Stimulated activated naive B cell treated with anti-CD40 and anti-IgM and Interleukin-4, amounts not matched to agents 10 μg/mL and 1 μg/mL and 100 μg/mL, for 72 hours (primary cell): ENCODE data around the gene ARHGAP19.
"Not testable (repeated sequence)": the region's sequence is repeated elsewhere in the genome, so short reads cannot be mapped to it uniquely, and the experiment has no call there.

Source experiments
- ATAC-seq, 2 donors: fragments of 150-1000 bp; cut with Tn5 transposase; replicated peaks; 2 replicates each; pipeline ENCODE4 v1.10.0; 2021; ENCODE audit warnings: moderate library complexity in 1 of 2
- DNase-seq: peaks from one replicate; pipeline ENCODE4 v3.0.0; 2021
- H3K27ac Mint-ChIP-seq: one replicate; pipeline ENCODE4 v1.8.0; 2022; ENCODE audit warnings: mild to moderate bottlenecking, mixed read lengths
- H3K27me3 Mint-ChIP-seq, 2 donors: one replicate each; pipeline ENCODE4 v1.8.0; 2022; ENCODE audit warnings: mixed read lengths in 2 of 2
- H3K36me3 Mint-ChIP-seq, 2 donors: one replicate each; pipeline ENCODE4 v1.8.0; 2022; ENCODE audit warnings: mixed read lengths in 2 of 2, mild to moderate bottlenecking in 1 of 2
- H3K4me1 Mint-ChIP-seq, 2 donors: one replicate each; pipeline ENCODE4 v1.8.0; 2022; ENCODE audit warnings: mixed read lengths in 2 of 2, mild to moderate bottlenecking in 1 of 2
- H3K4me3 Mint-ChIP-seq, 2 donors: one replicate each; pipeline ENCODE4 v1.8.0; 2022; ENCODE audit warnings: mild to moderate bottlenecking in 2 of 2, mixed read lengths in 2 of 2, moderate library complexity in 1 of 2
- H3K9me3 Mint-ChIP-seq, 2 donors: one replicate each; pipeline ENCODE4 v1.8.0; 2022; ENCODE audit warnings: mixed read lengths in 2 of 2, mild to moderate bottlenecking in 1 of 2

The ARHGAP19 gene

DNA sequence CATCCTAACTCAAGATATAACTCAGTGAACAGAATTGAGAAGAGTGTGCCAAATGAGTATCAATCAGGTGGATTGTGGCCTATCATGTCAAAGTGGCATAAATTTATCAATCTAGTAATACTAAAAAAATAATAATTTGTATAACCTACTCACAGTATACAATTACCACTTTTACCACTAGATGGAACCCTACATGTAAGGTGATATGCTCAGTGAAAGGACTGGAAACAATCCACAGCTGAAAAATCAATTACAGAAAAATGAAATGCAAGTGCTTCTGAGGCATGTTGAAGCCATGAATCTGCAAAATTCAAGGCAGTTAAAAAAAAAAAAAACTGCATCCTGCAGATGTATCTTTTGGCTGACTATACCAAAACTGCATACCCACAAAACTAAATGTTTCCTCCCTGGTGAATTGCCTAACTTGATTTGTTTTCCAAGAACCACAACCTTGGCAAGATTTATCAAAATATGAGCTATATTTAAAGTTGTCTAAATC is 13.9 kb downstream of the ARHGAP19 start:
- H3K4me1 Mint-ChIP-seq: peaks cover 0 to 5% of the 10 kb centered on the region in 2 donors
- DNase-seq: no peak
- no peaks in the 10 kb centered on the region for H3K36me3 Mint-ChIP-seq
- H3K9me3 Mint-ChIP-seq: no peaks in the 10 kb centered on the region
- no peak overlapping the region for H3K27ac Mint-ChIP-seq
- peak; percentile 75 to 79 for ATAC-seq
- no peak overlapping the region for H3K4me3 Mint-ChIP-seq
- H3K27me3 Mint-ChIP-seq: no peaks in the 10 kb centered on the region

DNA sequence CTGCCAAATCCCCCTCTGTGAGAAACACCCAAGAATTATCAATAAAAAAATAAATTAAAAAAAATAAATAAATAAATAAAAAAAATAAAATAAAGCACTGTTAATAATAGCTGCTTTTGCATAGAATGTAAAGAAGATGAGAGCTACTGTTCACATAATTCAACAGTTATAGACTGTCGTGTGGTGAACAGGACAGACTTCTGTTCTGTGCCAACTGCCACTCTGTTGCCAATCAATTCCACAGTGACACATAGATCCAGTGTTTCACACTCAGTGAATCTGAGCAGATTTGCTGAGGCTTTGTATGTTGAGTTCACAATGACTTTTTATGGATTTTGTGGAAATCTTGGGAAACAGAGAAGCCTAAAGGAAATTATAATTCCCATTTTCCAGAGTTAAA is 14.9 kb downstream of the ARHGAP19 start:
- H3K27me3 Mint-ChIP-seq: no peaks in the 10 kb centered on the region
- DNase-seq (no peak), ATAC-seq (no peak)
- H3K27ac Mint-ChIP-seq: no peak overlapping the region
- no peak overlapping the region for H3K4me3 Mint-ChIP-seq
- H3K4me1 Mint-ChIP-seq: peaks cover 0 to 3% of the 10 kb centered on the region in 2 donors
- no peaks in the 10 kb centered on the region for H3K36me3 Mint-ChIP-seq
- H3K9me3 Mint-ChIP-seq: no peaks in the 10 kb centered on the region

DNA sequence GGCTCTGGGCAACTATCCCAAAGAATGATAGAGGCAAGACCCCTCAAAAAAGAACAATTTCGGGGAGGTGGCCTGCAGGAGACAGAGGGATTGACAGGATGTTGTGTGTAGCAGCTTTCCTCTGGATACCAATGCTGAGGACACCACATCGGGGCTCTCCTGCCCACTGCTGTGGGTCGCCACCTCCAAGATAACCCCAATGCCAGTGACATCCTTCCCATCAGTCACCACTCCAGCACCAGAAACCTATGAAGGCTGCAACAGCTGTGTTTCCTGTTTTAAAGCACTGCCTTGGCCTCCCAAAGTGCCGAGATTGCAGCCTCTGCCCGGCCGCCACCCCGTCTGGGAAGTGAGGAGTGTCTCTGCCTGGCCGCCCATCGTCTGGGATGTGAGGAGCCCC is 17.6 kb downstream of the ARHGAP19 start:
- Mint-ChIP-seq H3K4me1 (no peaks in the 10 kb centered on the region), H3K9me3 (peaks cover 0 to 1% of the 10 kb centered on the region in 2 donors), H3K27me3 (no peaks in the 10 kb centered on the region), H3K36me3 (no peaks in the 10 kb centered on the region), H3K4me3 (no peak overlapping the region), H3K27ac (no peak overlapping the region)
- ATAC-seq (no peak), DNase-seq (no peak)

DNA sequence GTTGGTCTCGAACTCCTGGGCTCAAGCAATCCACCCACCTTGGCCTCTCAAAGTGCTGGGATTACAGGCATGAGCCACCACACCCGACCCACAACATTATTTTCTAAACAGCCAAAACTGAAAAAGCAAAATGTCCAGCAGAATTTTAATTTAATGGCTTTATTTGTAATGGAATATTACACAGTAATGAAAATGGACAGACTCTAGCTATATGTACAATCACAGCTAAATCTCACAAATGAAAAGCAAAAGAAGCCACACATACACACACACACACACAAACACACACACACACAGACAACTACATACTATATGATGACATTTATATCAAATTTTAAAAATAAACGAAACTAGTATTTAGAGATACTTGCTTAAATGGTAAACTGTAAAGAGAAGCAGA is 18.7 kb downstream of the ARHGAP19 start:
- H3K27ac Mint-ChIP-seq: no peak overlapping the region
- DNase-seq: no peak
- H3K4me3 Mint-ChIP-seq: no peak overlapping the region
- ATAC-seq: no peak
- peaks cover 0 to 1% of the 10 kb centered on the region in 2 donors for H3K9me3 Mint-ChIP-seq
- H3K36me3 Mint-ChIP-seq: no peaks in the 10 kb centered on the region
- no peaks in the 10 kb centered on the region for H3K27me3 Mint-ChIP-seq
- H3K4me1 Mint-ChIP-seq: no peaks in the 10 kb centered on the region

DNA sequence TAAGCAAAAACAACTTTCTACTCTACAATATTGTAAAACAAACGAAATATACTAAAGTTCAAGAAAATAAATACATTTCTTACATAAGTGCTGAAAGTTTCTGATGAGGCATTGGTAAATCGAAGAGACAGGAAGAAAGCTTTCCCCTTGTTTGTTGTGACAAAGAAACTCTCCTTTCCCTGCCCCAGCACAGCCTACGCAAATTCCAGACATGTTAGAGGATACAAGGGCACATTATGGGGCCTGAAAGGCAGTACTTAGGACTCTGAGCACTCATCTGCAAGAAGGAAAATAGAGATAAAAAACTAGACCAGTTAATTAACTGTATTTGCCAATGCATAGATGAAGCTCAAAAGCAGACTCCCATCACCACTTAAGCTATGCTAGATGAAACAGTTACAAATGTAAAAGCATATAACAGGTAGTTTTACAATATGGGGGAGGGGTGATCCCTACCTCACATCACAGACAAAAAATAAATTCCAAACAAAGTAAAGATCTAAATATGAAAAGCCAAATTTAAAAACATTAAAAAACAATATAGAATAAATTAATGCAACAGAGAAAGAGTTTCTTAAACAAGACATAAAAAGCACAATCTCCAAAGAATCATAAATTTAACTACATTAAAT is 21.8 kb downstream of the ARHGAP19 start:
- H3K27me3 Mint-ChIP-seq: no peaks in the 10 kb centered on the region
- peaks cover 17 to 28% of the 10 kb centered on the region in 2 donors for H3K36me3 Mint-ChIP-seq
- peaks cover 0 to 5% of the 10 kb centered on the region in 2 donors for H3K4me1 Mint-ChIP-seq
- no peak for DNase-seq
- ATAC-seq: no peak
- no peak overlapping the region for H3K4me3 Mint-ChIP-seq
- no peak overlapping the region for H3K27ac Mint-ChIP-seq
- peaks cover 10 to 12% of the 10 kb centered on the region in 2 donors for H3K9me3 Mint-ChIP-seq

DNA sequence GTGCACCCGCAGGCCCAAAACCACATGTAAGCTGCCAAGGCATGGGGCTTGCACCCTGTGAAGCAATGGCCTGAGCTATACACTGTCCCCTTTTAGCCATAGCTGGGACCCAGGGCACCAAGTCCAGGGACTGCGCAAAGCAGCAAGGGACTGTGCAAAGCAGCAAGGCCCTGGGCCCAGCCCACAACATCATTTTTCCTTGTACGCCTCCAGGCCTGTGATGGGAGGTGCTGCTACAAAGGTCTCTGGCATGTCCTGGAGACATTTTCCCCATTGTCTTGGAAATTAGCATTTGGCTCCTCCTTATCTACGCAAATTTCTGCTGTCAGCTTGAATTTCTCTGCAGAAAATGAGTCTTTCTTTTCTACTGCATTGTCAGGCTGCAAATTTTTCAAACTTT is 24.8 kb downstream of the ARHGAP19 start:
- peaks cover 10 to 12% of the 10 kb centered on the region in 2 donors for H3K9me3 Mint-ChIP-seq
- H3K4me3 Mint-ChIP-seq: no peak overlapping the region
- no peak for ATAC-seq
- no peak for DNase-seq
- H3K36me3 Mint-ChIP-seq: peaks cover 24 to 42% of the 10 kb centered on the region in 2 donors
- peaks cover 0 to 5% of the 10 kb centered on the region in 2 donors for H3K4me1 Mint-ChIP-seq
- no peaks in the 10 kb centered on the region for H3K27me3 Mint-ChIP-seq
- H3K27ac Mint-ChIP-seq: no peak overlapping the region

DNA sequence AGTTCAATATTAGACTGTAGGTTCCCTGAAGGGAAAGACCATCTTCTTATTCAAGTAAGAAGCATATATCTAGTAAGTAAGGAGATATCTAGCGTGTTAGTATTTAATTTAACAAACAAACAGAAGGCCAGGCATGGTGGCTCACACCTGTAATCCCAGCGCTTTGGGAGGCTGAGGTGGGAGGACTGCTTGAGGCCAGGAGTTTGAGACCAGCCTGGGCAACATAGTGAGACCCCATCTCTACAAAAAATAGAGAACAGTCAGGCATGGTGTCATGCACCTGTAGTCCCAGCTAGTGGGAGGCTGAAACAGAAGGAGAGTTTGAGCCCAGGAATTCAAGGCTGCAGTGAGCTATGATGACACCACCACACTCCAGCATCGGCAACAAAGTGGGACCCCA is 27.3 kb downstream of the ARHGAP19 start:
- Mint-ChIP-seq H3K9me3 (peaks cover 9 to 12% of the 10 kb centered on the region in 2 donors), H3K36me3 (peaks cover 24 to 42% of the 10 kb centered on the region in 2 donors)
- ATAC-seq, H3K27me3 Mint-ChIP-seq, H3K4me3 Mint-ChIP-seq, DNase-seq, H3K27ac Mint-ChIP-seq, H3K4me1 Mint-ChIP-seq: not testable (repeated sequence)

DNA sequence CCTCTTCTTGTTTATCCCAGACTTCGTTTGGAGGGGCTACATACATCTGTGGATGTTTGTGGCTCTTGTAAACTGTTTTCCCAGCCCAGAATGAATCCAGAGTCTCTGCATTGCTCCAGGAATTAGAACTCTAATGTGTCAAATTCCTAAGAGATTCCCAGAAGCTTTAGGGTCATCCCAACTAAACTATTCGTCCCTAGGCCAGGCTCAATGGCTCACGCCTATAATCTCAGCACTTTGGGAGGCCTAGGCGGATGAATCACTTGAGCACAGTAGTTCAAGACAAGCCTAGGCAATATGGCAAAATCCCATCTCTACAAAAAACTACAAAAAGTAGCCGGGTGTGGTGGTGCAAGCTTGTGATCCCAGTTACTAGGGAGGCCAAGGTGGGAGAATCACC is 28.5 kb downstream of the ARHGAP19 start:
- DNase-seq (no peak), ATAC-seq (no peak)
- H3K27ac Mint-ChIP-seq: no peak overlapping the region
- H3K27me3 Mint-ChIP-seq: no peaks in the 10 kb centered on the region
- peaks cover 0 to 7% of the 10 kb centered on the region in 2 donors for H3K4me1 Mint-ChIP-seq
- H3K4me3 Mint-ChIP-seq: no peak overlapping the region
- H3K9me3 Mint-ChIP-seq: peaks cover 9 to 12% of the 10 kb centered on the region in 2 donors
- peaks cover 28 to 46% of the 10 kb centered on the region in 2 donors for H3K36me3 Mint-ChIP-seq

DNA sequence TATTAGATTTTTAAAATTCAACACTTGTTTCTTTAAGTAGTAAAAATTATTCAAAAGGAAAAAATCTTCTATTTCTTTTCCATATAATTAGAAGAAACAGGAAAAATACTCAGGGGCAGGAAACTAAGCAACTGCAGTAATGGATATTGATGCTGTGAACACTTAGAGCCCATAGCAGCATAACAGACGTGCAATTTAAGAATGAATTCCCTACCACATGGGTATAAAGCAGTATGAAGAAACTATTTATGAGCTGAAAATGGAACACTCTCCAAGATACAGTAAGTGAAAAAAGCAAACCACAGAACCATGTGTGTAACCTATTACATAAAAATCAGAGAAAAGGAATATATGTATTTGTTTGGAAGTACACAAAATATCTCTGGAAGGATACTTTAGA is 30.8 kb downstream of the ARHGAP19 start:
- no peak overlapping the region for H3K4me3 Mint-ChIP-seq
- no peak overlapping the region for H3K27ac Mint-ChIP-seq
- no peak for ATAC-seq
- DNase-seq: no peak
- peaks cover 0 to 2% of the 10 kb centered on the region in 2 donors for H3K4me1 Mint-ChIP-seq
- H3K27me3 Mint-ChIP-seq: no peaks in the 10 kb centered on the region
- peaks cover 21 to 33% of the 10 kb centered on the region in 2 donors for H3K36me3 Mint-ChIP-seq
- H3K9me3 Mint-ChIP-seq: peaks cover 5 to 6% of the 10 kb centered on the region in 2 donors

DNA sequence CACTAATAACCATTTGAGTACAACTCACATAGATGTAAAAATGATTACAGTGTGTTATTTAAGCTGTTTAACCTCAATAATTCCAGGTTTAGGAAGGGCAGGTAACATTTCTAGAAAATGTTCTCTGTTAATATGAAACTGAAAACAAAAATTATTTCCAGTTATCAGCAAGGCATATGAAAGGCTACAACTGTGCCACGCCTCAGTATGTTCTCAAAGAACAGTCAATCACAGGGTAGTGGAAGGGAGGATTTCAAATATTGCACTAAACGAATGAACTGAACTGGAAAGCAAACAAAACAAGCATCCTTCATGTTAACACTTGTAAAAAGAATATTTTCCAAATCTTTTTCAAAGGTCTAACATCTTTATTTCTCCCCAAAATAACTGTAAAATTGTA is 31.3 kb downstream of the ARHGAP19 start:
- DNase-seq: no peak
- Mint-ChIP-seq H3K36me3 (peaks cover 18 to 28% of the 10 kb centered on the region in 2 donors), H3K4me3 (no peak overlapping the region), H3K9me3 (peaks cover under 1 to 2% of the 10 kb centered on the region in 2 donors), H3K4me1 (peaks cover 2% of the 10 kb centered on the region in 2 donors), H3K27ac (no peak overlapping the region), H3K27me3 (no peaks in the 10 kb centered on the region)
- no peak for ATAC-seq

DNA sequence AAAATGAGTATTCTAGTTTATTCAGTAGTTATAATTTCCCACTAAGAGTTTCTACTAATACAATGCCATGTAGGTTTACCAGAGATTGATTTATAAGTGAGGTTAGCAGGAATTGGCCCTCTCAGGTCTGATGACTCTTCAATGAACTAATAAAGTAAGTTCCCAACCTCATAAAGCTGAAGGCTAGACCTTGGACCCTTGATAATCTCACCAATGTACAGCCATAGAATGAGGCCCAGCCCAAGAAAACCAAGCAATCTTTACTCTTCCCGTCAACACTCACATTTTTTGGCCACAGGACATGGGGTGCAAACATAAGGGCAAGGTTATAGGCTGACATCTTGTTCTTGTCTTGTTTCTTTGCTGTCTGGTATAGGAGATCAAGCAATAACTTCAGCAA is 33.3 kb downstream of the ARHGAP19 start:
- Mint-ChIP-seq H3K4me1 (peaks cover 5 to 18% of the 10 kb centered on the region in 2 donors), H3K4me3 (no peak overlapping the region), H3K36me3 (peaks cover 24 to 29% of the 10 kb centered on the region in 2 donors), H3K27me3 (no peaks in the 10 kb centered on the region), H3K9me3 (no peaks in the 10 kb centered on the region), H3K27ac (no peak overlapping the region)
- DNase-seq (no peak), ATAC-seq (no peak)

DNA sequence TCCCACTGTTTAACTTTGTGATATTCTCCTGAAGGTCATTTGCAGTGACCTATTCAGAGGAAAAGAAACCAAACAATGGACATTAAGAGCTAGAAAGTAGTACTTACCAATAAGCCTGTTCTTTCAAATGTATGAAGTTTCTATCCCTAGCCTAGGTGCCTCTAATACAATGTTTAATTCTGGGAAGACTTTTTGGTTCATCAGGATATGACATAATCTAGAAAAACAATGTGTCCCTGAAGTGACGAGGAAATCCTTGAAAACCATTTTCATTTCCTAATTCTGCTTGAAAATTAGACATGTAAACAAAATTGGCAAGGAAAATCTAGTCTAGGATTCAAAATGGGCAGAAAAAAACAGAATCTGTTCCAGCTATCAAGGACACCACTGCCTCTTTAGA is 36.1 kb downstream of the ARHGAP19 start:
- H3K27ac Mint-ChIP-seq: no peak overlapping the region
- H3K4me3 Mint-ChIP-seq: no peak overlapping the region
- ATAC-seq (no peak), DNase-seq (no peak)
- no peaks in the 10 kb centered on the region for H3K27me3 Mint-ChIP-seq
- peaks cover 33 to 41% of the 10 kb centered on the region in 2 donors for H3K36me3 Mint-ChIP-seq
- H3K9me3 Mint-ChIP-seq: no peaks in the 10 kb centered on the region
- H3K4me1 Mint-ChIP-seq: peaks cover 11 to 35% of the 10 kb centered on the region in 2 donors

DNA sequence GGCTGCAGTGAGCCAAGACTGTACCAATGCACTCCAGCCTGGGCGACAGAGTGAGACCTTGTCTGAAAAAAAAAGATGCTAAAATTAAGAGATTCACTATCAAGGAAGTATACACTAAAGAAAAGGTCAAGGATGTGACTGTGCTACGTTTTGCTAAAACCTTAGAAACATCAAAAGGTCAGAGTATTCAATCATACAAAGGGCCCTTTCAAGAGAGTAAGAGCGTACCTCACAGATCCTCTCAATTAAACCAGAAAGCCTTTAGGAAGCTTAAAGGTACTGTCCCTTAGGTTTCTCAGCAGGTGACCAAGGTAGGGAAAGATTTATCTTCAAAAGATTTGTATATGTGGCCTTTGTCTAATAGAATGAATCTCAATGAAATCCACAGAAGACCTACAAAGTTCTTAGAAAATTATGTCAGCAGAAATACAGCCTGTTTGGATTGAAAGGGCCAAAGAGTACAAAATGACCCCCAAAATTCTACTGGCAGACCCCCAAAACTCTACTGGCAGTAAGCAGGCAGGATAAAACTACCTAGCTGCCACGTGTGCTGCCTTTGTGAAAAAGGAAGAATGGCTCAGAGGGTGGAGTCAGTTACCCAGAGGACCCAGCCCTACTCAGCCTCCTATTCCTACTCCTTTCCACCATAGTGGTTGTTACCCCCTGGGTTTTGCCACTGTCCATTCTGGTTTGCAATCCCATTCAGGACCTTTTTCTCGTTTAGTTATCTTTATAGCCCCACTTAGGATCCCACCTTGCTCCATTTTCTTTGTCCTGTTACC is 36.7 kb downstream of the ARHGAP19 start:
- peaks cover 35 to 41% of the 10 kb centered on the region in 2 donors for H3K36me3 Mint-ChIP-seq
- H3K4me1 Mint-ChIP-seq: peaks cover 11 to 35% of the 10 kb centered on the region in 2 donors
- peak overlapping the region; percentile 67 for H3K27ac Mint-ChIP-seq

DNA sequence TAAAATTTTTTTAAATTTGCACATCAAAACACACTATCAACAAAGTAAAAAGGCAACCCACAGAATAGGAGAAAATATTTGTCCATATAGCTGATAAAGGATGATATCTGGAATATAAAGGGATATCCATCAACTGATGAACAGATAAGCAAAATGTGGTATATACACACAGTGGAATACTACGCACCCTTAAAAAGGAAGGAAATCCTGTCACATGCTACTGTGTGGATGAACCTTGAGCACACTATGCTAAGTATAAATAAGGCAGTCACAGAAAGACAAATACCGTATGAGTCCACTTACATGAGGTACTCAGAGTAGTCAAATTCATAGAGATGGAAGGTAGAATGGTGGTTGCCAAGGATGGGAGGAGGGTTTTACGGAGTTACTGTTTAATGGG is 37.7 kb downstream of the ARHGAP19 start:
- Mint-ChIP-seq H3K27ac (no peak overlapping the region), H3K36me3 (peaks cover 36 to 41% of the 10 kb centered on the region in 2 donors), H3K4me3 (no peak overlapping the region), H3K9me3 (no peaks in the 10 kb centered on the region), H3K27me3 (no peaks in the 10 kb centered on the region), H3K4me1 (peaks cover 11 to 35% of the 10 kb centered on the region in 2 donors)
- no peak for ATAC-seq
- no peak for DNase-seq

More for the DNA sequence above, 36.7 kb downstream of the ARHGAP19 start:
- DNase-seq: no peak
- ATAC-seq: peak; percentile 94 to 97
- Mint-ChIP-seq H3K9me3 (no peaks in the 10 kb centered on the region), H3K4me3 (peak overlapping the region in 1 of 2 donors; percentile 60), H3K27me3 (no peaks in the 10 kb centered on the region)

DNA sequence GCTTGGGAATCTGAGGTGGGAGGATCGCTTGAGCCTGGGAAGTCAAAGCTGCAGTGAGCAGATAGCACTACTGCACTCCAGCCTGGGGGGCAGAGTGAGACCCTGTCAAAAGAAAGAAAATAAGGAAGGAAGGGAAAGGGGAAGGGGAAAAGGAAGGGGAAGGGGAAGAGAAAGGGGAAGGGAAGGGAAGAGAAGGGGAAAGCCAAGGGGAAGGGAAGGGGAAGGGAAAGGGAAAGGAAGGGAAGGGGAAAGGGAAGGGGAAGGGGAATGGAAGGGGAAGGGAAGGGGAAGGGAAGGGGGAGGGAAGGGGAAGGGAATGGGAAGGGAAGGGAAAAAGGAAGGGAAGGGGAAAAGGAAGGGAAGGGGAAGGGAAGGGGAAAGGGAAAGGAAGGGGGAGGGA is 41.5 kb downstream of the ARHGAP19 start:
- Mint-ChIP-seq H3K36me3 (peaks cover 37 to 46% of the 10 kb centered on the region in 2 donors), H3K27me3 (no peaks in the 10 kb centered on the region), H3K4me3 (no peak overlapping the region), H3K27ac (no peak overlapping the region), H3K4me1 (peaks cover 9 to 31% of the 10 kb centered on the region in 2 donors), H3K9me3 (no peaks in the 10 kb centered on the region)
- ATAC-seq (no peak), DNase-seq (no peak)
